GM12878 (cell line): ENCODE data around the gene PLK5. TPM values are rescaled to one million over a fixed set of nuclear protein-coding genes. Genes with fewer than 3 reads are reported as not detected.

Experiments
- ATAC-seq: fragments of 200-7000 bp; cut with Tn5 transposase; 3 replicates; pipeline ENCODE4 v1.9.1; 2020; ENCODE audit warnings: mild to moderate bottlenecking, moderate library complexity
- BruUV-seq: library from RNA; stranded (reverse); fragments of 400-500 nt; replicated peaks from 2 replicates; lab custom pipeline; 2021; lab: Mats Ljungman, UMichigan
- CTCF ChIA-PET: fragments of 300-600 bp; sonication (Branson Sonifier 250); formaldehyde crosslinking; extraction: SDS; loops from one replicate; lab custom pipeline; 2021; ENCODE audit warnings: inconsistent platforms; lab: Yijun Ruan, JAX
- POLR2A ChIA-PET: fragments of 350-600 bp; formaldehyde crosslinking; extraction: SDS; loops from one replicate; lab custom pipeline; 2021; ENCODE audit warnings: inconsistent platforms; lab: Charles Lee
- RAD21 ChIA-PET: fragments of 300-600 bp; sonication (Branson Sonifier 250); formaldehyde crosslinking; loops from one replicate; lab custom pipeline; 2023; ENCODE audit warnings: antibody characterized with exemption; ENCODE audit not compliant: unreplicated experiment; lab: Charles Lee
- SMC1A ChIA-PET: fragments of 300-600 bp; sonication (Branson Sonifier 250); formaldehyde crosslinking; loops from one replicate; lab custom pipeline; 2023; ENCODE audit not compliant: unreplicated experiment, uncharacterized antibody; lab: Charles Lee
- DNase-seq: peaks from one replicate; pipeline ENCODE4 v3.0.0-alpha.2; 2011; ENCODE audit warnings: low read depth, low spot score
- FAIRE-seq: peaks from 3 replicates; lab custom pipeline; 2011; peaks lifted over from hg19 to GRCh38; lab: Jason Lieb, UNC
- H2AFZ ChIP-seq: 2 replicates; pipeline ENCODE4 v1.6.0; 2011; ENCODE audit warnings: low read depth, low read length, control low read depth; ENCODE audit not compliant: control insufficient read depth
- H3K27ac ChIP-seq: 2 replicates; pipeline ENCODE4 v1.5.1; 2011; ENCODE audit warnings: control low read depth; ENCODE audit not compliant: control insufficient read depth, insufficient read depth
- H3K27me3 ChIP-seq, 2 experiments: replicated peaks in 1 of 2; 2 replicates each; pipeline versions ENCODE4 v1.6.0 to v1.6.1; 2011; ENCODE audit warnings: low read length in 1 of 2; ENCODE audit not compliant: control insufficient read depth in 2 of 2, insufficient read depth in 2 of 2
- H3K36me3 ChIP-seq, 2 experiments: 2 replicates each; pipeline ENCODE4 v1.5.1; 2011; ENCODE audit warnings: low read length in 1 of 2; ENCODE audit not compliant: control insufficient read depth in 2 of 2, insufficient read depth in 2 of 2
- H3K4me1 ChIP-seq: 2 replicates; pipeline ENCODE4 v1.6.1; 2011; ENCODE audit warnings: mild to moderate bottlenecking, low read length, moderate library complexity, mixed read lengths; ENCODE audit not compliant: control insufficient read depth, insufficient read depth
- H3K4me2 ChIP-seq: 2 replicates; pipeline ENCODE4 v1.6.0; 2011; ENCODE audit warnings: control low read depth; ENCODE audit not compliant: control insufficient read depth, insufficient read depth
- H3K4me3 ChIP-seq: fragments of 200-600 bp; sonication (generic); 2 replicates; pipeline ENCODE4 v1.5.1; 2016
- H3K79me2 ChIP-seq: 2 replicates; pipeline ENCODE4 v1.6.0; 2011; ENCODE audit warnings: low read length; ENCODE audit not compliant: control insufficient read depth, insufficient read depth
- H3K9ac ChIP-seq: 2 replicates; pipeline ENCODE4 v1.8.0; 2011; ENCODE audit warnings: low read length, control low read depth, mixed read lengths; ENCODE audit not compliant: control insufficient read depth, insufficient read depth
- H3K9me3 ChIP-seq: replicated peaks from 3 replicates; pipeline ENCODE4 v1.5.1; 2011; ENCODE audit warnings: mild to moderate bottlenecking, low read length; ENCODE audit not compliant: control insufficient read depth, insufficient read depth
- H4K20me1 ChIP-seq: 2 replicates; pipeline ENCODE4 v1.6.0; 2011; ENCODE audit not compliant: control insufficient read depth, insufficient read depth
- BCL3 ChIP-seq: IDR thresholded peaks from 2 replicates; pipeline ENCODE4 v1.6.1; 2011; ENCODE audit warnings: borderline replicate concordance, low read depth, mild to moderate bottlenecking, moderate library complexity, low read length; ENCODE audit not compliant: insufficient read depth, poor library complexity, severe bottlenecking
- CBX3 ChIP-seq: fragments of 200-600 bp; sonication (generic); IDR thresholded peaks from 2 replicates; pipeline ENCODE4 v1.6.1; 2016; ENCODE audit warnings: low read depth, borderline replicate concordance
- CUX1 ChIP-seq: IDR thresholded peaks from 2 replicates; pipeline ENCODE4 v1.6.1; 2012; ENCODE audit warnings: improper control_type of control experiment, low read depth, low read length; ENCODE audit not compliant: insufficient replicate concordance
- ESRRA ChIP-seq: IDR thresholded peaks from 2 replicates; pipeline ENCODE4 v1.6.1; 2012; ENCODE audit warnings: mild to moderate bottlenecking, low read length, improper control_type of control experiment
- ETV6 ChIP-seq, 2 experiments: fragments of 450-650 bp in 1 of 2; IDR thresholded peaks in 1 of 2; conservative IDR thresholded peaks in 1 of 2; 2 replicates each; pipeline ENCODE4 v1.6.1; 2014; ENCODE audit warnings: antibody characterized with exemption in 1 of 2, borderline replicate concordance in 1 of 2, low read depth in 1 of 2, mild to moderate bottlenecking in 1 of 2, moderate library complexity in 1 of 2
- EZH2 ChIP-seq: IDR thresholded peaks from 2 replicates; pipeline ENCODE4 v1.6.1; 2012; ENCODE audit warnings: low read depth, mild to moderate bottlenecking, control low read depth, inconsistent platforms, low read length, borderline replicate concordance; ENCODE audit not compliant: control insufficient read depth
- GABPA ChIP-seq: IDR thresholded peaks from 2 replicates; pipeline ENCODE4 v1.6.1; 2014; ENCODE audit warnings: antibody characterized with exemption, low read depth, mild to moderate bottlenecking, inconsistent platforms
- PML ChIP-seq: IDR thresholded peaks from 2 replicates; pipeline ENCODE4 v1.6.1; 2012; ENCODE audit warnings: low read length, inconsistent platforms
- RUNX3 ChIP-seq: IDR thresholded peaks from 2 replicates; pipeline ENCODE4 v1.6.1; 2012; ENCODE audit warnings: low read length, inconsistent platforms
- SIN3A ChIP-seq: IDR thresholded peaks from 2 replicates; pipeline ENCODE4 v1.6.1; 2012; ENCODE audit warnings: low read depth, low read length, improper control_type of control experiment
- SMAD5 ChIP-seq: IDR thresholded peaks from 2 replicates; pipeline ENCODE4 v1.6.1; 2016; ENCODE audit warnings: antibody characterized with exemption, low read depth
- TBL1XR1 ChIP-seq: IDR thresholded peaks from 2 replicates; pipeline ENCODE4 v1.6.1; 2012; ENCODE audit warnings: low read depth, low read length, improper control_type of control experiment
- TCF3 ChIP-seq: IDR thresholded peaks from 2 replicates; pipeline ENCODE4 v1.6.1; 2012; ENCODE audit warnings: low read depth, mild to moderate bottlenecking, low read length, borderline replicate concordance; ENCODE audit not compliant: insufficient read depth
- WGBS: methylation state at CpG from one replicate; pipeline ENCODE4 v1.1.6; 2016; ENCODE audit warnings: low lambda C conversion rate; ENCODE audit not compliant: insufficient replicate concordance, insufficient coverage; ENCODE audit errors: missing lambda C conversion rate; 5-methylcytosine and 5-hydroxymethylcytosine counted together
- in situ Hi-C: fragments of 300-500 bp; cut with MboI; formaldehyde crosslinking; loops from 9 replicates; pipeline ENCODE4 v1.14.3; 2018; ENCODE audit warnings: mixed read lengths
- intact Hi-C: fragments of 100-400 bp; cut with micrococcal nuclease; formaldehyde crosslinking; loops from one replicate; pipeline ENCODE4 v1.14.2; 2022; ENCODE audit not compliant: unreplicated experiment
- polyA plus RNA-seq, 11 experiments: library from polyadenylated mRNA; depleted of rRNA in 4 of 11; unstranded in 6 of 11; stranded (reverse) in 5 of 11; fragments of >200 nt; fragmentation: Nextera tagmentation in 4 of 11; fragmentation: Illumina TruSeq in 1 of 11; extraction: Ambion mirVana in 4 of 11; extraction: Trizol in 1 of 11; gene quantifications; 1 replicate in 1 of 11; 2 replicates in 10 of 11; pipeline versions ENCODE4 v1.2.1 to v1.2.3, GENCODE V29; 2011 to 2016; ENCODE audit warnings: inconsistent platforms in 2 of 11, missing spikeins in 2 of 11, low read depth in 1 of 11
- total RNA-seq, 4 experiments: library from RNA; depleted of rRNA in 3 of 4; stranded (reverse); fragments of >200 nt in 3 of 4; fragmentation: Illumina TruSeq in 1 of 4; extraction: Trizol in 1 of 4; gene quantifications; 2 replicates each; pipeline versions ENCODE4 v1.2.1 to v1.2.3, GENCODE V29; 2013 to 2021
- TF ChIP-seq, protein P1 (sequence below): fragments of 450-650 bp; IDR thresholded peaks from 2 replicates; pipeline ENCODE4 v1.6.1; 2016; ENCODE audit warnings: mild to moderate bottlenecking, moderate library complexity, borderline replicate concordance

PLK5 gene
- total and polyA plus RNA-seq, 10 of the 15 experiments (the other 5 are each of a cell fraction or from before 2014, with no cell fraction given) = 0.13 TPM; not detected in 9

- 61% methylated on average over 8 of the region's 9 CpGs for WGBS
- in situ Hi-C loops (no loop called here), intact Hi-C loops (no loop called here)
- SMC1A ChIA-PET = no interaction called here
- RAD21 ChIA-PET = no interaction called here
- CTCF ChIA-PET = interaction anchor here (0.8 kb wide), 1 partner anchor 18 kb away, joined by 3 read pairs; no protein-coding TSS in a partner anchor
- ATAC-seq (no peak), DNase-seq (no peak), FAIRE-seq (no peak)
- H3K4me1 ChIP-seq = no peaks in the 10 kb centered on the region
- no peaks in the 10 kb centered on the region for H4K20me1 ChIP-seq
- H3K27ac ChIP-seq = no peak overlapping the region
- H3K4me2 ChIP-seq = no peak overlapping the region
- POLR2A ChIA-PET = no interaction called here
- no peak overlapping the region for H3K9ac ChIP-seq
- no peaks in the 10 kb centered on the region for H3K9me3 ChIP-seq
- no TSS peak for BruUV-seq
- no peaks in the 10 kb centered on the region for H3K79me2 ChIP-seq
- H3K36me3 ChIP-seq = no peaks in the 10 kb centered on the region
- H3K27me3 ChIP-seq = no peaks in the 10 kb centered on the region
- H3K4me3 ChIP-seq = no peak overlapping the region
- no peak overlapping the region for H2AFZ ChIP-seq
- TF ChIP-seq, protein P1, sequence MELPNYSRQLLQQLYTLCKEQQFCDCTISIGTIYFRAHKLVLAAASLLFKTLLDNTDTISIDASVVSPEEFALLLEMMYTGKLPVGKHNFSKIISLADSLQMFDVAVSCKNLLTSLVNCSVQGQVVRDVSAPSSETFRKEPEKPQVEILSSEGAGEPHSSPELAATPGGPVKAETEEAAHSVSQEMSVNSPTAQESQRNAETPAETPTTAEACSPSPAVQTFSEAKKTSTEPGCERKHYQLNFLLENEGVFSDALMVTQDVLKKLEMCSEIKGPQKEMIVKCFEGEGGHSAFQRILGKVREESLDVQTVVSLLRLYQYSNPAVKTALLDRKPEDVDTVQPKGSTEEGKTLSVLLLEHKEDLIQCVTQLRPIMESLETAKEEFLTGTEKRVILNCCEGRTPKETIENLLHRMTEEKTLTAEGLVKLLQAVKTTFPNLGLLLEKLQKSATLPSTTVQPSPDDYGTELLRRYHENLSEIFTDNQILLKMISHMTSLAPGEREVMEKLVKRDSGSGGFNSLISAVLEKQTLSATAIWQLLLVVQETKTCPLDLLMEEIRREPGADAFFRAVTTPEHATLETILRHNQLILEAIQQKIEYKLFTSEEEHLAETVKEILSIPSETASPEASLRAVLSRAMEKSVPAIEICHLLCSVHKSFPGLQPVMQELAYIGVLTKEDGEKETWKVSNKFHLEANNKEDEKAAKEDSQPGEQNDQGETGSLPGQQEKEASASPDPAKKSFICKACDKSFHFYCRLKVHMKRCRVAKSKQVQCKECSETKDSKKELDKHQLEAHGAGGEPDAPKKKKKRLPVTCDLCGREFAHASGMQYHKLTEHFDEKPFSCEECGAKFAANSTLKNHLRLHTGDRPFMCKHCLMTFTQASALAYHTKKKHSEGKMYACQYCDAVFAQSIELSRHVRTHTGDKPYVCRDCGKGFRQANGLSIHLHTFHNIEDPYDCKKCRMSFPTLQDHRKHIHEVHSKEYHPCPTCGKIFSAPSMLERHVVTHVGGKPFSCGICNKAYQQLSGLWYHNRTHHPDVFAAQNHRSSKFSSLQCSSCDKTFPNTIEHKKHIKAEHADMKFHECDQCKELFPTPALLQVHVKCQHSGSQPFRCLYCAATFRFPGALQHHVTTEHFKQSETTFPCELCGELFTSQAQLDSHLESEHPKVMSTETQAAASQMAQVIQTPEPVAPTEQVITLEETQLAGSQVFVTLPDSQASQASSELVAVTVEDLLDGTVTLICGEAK = no peak
- TF ChIP-seq RUNX3 (no peak), TBL1XR1 (no peak), ETV6 (conservative IDR thresholded peaks at IDR 0.05 in 1 of 2, IDR thresholded peaks at IDR 0.05 in 1 of 2; ENCODE audit: borderline replicate concordance in 1 of 2, low read depth in 1 of 2) (no peak), ESRRA (no peak), BCL3 (no peak), CBX3 (no peak), EZH2 (no peak), TCF3 (no peak), GABPA (no peak), SIN3A (no peak), PML (no peak), CUX1 (no peak), SMAD5 (no peak)
These were observed 48.9 kb downstream of the PLK5 start for GRCh38 chr19:1572795-1573194.
